CMK (cell line): ENCODE results near the gene IRAK2.

Source experiments
- DNase-seq: peaks from one replicate; pipeline ENCODE4 v3.0.0-alpha.2; 2010; ENCODE audit warnings: low read depth

IRAK2 gene

DNA sequence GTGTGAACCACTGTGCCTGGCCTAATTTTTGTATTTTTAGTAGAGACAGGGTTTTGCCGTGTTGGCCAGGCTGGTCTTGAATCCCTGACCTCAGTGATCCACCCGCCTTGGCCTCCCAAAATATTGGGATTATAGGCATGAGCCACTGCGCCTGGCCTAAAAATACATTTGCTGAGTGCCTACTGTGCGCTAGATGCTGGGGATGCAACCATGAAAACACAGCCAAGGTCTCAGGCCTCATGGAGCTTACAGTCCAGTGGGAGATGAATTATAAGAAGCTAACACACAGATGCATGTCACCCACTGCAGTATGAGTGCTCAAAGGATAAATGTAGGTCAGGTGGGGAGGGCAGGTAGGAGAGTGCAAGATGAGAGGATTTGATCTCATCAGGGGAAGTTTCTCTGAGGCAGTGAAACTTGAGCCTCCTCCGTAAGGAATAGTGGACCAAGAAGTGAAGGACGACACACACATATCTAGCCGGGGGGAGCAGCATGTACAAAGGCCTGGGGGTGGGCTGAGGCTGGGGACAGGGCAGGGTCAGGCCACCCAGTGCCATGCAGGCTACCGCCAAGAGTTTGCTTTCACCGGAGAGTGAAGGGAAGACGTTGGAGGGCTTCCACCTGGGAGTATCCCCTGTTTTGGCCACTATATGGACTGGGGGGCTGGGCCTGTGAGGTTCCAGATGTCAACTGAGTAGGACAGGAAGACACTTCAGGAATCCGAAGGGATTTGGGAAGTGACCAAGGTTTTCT is 24.3 kb downstream of the IRAK2 start:
- no peak for DNase-seq

DNA sequence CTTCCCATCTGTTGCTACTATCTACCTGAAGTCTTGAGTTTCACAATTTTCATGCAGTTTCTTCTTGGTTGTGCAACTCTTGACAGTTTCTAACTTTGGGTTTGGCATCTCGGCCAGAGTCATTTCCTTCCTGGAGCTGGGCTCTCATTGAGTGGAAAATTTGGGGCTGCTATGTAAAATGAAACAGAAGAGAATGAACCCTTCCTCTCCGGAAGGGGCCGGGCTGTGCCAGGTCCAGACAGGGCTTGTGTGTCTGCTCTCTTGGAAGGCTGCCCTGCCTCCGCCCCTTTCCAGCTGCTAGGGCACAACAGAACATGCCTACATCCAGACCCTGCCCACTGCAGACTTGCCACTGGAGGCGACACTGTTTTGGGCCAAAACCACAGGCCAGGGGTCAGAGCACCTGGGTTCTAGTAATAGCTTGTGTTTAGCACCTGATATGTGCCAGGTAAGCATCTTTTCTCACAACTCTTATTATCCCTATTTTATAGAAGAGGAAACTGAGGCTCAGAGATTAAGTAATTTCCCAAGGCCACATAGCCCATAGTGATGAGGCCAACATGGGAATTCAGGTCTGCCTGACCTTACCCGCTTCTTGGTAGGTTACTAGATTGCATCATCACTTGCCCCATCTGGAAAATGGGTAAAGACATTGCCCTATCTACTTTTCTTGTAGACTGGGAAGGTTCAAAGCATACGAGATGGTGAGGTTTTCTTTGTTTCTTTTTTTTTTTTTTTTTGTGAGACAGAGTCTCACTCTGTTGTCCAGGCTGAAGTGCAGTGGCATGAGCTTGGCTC is 25.0 kb downstream of the IRAK2 start:
- DNase-seq: no peak

DNA sequence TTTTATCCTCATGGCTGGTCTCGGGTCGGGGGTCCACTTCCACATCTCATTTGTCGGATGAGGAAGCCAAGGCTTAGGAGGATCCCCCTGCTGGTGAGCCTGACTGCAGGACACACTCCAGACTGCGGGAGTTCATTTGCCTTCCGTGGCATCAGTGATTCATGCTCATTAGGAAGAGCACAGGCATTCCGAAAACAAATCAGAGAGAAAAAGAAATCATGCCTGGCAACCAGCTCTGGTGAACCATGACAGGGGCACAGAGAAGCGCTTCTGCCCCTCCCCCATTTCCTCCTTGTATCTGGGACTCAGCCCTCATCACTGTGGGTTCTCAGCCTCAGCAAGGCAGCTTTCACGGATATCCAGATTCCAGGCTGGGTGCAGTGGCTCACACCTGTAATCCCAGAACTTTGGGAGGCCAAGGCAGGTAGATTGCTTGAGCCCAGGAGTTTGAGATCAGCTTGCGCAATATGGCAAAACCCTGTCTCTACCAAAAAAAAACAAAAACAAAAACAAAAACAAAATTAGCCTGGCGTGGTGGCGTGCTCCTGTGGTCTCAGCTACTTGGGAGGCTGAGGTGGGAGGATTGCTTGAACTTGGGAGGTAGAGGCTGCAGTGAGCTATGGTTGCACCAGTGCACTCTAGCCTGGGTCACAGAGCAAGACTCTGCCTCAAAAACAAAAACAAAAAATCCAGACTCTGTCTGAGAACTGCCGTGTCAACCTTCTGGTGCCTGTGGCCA is 28.4 kb downstream of the IRAK2 start:
- no peak for DNase-seq

DNA sequence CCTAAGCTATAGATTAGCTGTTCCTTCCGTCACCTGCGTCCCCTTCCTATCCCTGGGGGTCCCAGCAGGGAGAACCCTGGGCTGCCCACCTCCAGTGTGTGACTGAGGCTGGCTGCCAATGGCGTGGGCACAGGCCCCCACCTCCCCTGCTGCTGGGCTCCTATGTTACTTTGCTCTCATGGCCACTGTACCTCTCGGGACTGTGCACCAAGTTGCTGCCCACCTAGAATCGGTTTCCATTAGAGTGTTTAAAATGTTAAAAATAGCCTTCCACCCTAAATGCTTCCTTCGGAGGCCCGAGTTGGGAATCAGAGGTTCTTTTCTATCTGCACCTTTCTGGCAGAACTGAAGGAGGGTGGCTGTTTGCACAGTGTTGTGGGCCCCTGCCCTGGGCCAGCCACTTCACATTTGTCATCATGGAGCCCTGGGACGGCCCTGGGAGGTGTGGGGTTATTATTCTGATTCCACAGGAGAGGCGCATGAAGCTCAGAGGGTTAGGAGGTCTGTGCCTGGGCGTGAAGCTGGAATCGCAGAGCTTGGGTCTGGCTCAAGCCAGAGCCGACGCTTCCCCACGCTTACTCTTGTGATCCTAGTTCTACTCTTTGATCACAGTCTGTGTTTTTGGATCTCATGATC is 29.1 kb downstream of the IRAK2 start:
- DNase-seq: no peak

DNA sequence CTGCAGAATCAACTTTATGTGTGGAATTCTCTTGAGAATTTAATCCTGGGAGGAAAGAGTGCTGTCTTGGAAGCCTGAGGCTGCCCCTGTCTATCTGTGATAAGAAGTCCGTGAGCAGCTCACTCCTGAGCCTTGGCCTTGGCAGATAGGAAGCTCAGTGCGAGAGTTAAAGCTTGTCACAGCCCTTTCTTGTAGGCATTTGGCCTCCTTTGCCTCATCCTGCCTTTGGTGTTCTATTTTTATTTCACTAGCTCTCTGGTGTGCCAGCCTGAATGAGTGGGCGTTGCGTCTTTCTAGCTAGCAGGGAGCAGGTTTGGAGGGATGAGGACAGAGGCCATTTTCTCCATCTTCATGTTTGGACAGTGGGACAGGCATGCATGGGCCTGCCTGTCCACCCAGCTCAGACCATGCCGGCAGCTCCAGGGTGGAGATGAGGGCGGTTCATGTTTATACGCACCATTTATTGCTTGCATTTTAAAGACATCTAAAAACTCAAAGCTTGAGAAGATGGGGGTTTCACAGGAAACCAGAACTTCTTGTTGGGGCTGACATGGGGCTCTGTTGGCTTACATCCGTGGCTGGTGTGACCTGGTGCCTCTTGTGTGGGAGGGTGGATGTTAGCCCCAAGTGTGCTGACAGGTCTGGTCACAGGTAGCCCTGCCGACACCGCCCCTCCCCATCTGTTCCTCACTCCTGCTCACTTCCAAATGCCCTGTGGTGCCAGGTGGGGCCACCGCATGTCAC is 29.8 kb downstream of the IRAK2 start:
- DNase-seq: no peak

DNA sequence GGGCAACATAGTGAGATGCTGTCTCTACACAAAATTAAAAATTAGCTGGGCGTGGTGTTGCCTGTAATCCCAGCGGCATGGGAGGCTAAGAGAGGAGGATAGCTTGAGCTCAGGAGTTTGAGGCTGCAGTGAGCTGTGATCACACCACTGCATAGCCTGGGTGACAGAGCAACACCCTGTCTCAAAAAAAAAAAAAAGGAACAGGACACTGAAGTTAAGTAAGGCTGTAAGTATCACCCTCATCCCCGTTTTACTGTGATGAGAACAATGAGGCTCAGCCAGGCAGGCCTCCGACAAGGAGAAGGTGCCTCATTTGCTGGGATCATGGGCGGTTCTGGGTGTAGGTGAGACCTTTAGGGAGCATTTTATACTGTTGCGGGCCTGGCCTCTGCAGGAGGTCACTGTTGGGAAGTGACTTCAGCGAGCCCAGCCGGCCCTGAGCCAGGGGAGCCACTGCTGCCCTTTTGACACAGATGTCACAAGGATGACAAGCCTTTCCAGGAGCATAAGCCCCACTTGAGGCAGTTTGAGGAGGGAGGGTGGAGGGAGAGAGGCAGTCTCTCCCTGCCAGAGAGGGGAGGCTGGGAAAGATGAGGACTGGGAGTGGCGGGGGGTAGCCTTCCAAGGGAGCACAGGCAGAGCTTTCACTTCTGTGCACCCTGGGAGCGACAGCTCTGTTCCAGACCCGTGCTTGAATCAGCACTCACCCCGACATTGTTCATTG is 30.8 kb downstream of the IRAK2 start:
- no peak for DNase-seq

DNA sequence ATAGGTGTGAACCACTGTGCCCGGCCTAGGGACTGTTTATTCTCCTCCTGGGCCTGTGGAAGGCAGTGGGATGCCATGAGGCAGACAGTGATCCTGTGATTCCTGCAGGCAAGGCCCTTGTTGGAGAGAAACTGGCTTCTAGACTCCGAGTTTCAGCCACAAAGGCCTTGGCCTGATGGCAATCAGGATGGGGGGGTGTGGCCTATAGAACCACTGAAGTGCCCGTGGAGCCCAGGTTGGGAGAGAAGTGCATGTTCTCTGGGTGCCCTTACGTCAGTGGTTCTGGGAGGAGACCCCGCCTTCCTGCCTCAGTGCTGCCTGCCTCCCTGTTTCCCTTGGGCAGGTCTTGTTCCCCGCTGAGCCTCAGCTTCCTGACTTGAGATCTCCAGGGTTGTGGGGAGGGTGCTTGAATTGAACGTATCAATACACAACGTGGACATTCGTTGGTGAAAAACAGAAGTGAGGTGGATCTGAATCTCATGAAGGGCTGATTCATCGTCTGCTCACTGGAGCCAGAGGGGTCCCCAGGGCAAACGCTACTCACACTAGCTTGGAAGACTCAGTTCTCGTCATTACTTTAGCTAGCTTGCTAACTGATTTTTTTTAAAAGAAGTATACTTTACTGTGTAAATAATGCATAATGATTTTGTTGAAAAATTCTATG is 31.8 kb downstream of the IRAK2 start:
- DNase-seq: no peak

DNA sequence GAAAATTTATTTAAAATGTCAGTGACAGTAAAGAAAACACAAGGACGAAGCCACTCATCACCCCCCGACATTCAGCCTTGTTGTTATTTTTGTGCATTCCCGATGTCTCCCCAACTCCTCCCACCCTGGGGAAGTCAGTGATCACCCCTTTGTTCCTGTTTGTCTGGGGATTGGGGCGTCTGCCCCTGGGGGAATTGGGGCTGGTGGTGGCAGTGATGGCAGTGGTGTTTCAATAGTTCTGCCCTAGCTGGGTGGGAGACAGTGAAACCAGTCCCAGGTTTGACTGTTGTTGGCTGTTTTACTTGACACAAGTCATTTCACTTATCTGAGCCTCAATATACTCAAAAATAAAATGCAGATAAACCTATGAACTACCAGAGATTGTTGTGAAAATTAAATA is 33.5 kb downstream of the IRAK2 start:
- no peak for DNase-seq

DNA sequence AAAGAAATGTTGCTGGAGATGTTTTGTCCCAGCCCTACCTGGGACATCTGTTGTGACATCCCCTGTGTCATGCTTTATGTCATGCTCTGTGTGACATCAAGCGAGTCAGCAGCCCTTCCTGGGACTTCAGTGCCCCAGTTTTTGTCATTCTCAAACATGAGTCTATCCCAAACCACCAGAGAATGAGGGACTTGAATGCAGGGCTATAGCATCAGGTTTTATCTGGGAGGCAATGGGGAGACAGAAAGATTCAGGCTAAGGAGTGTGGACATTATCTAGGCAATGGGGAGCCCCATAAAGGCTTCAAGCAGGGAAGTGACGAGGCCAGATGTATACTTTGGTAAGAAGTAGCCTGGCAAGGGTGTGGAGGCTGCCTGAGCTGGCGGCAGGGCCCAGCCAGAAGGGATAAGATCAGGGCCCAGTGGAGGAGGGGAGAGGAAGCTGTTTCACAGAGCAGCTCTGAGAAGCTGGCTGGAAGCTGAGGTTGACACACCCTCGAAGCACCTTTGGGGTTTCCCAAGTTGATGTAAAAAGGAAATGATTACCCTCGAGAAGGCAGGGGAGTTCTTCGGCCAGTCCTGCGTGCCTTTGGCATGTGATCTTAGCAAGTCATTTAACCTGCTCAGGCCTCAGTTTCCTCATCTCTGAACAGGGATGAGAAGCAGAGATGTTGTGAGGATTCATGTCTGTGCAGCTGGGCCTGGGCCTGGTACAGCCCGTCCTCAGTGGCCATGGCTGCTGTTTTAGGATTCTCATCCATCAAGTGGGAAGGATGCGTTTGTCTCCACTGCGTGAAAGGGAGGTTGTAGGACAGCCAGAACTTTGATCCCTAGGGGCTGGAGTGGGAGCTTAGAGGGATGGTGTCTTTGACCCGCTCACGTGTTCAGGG is 34.3 kb downstream of the IRAK2 start:
- no peak for DNase-seq

DNA sequence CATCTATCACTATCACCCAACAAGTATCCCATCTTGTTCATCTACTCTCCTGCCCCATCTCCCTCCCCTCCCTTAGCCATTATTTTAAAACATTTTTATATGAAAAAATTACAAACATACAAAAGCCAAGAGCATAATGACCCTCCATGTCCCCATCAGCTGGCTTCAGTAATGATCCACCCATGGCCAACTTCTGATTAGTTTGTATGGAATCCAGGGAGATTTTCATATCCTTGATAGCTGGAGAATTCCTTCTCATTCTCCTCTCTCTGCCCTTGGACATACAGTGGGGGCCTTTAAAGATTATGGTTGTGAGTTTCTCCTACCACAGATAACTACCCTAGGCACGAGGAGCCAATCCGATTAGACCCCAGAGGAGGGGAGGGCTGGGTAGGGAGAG is 40.2 kb downstream of the IRAK2 start:
- DNase-seq: no peak

DNA sequence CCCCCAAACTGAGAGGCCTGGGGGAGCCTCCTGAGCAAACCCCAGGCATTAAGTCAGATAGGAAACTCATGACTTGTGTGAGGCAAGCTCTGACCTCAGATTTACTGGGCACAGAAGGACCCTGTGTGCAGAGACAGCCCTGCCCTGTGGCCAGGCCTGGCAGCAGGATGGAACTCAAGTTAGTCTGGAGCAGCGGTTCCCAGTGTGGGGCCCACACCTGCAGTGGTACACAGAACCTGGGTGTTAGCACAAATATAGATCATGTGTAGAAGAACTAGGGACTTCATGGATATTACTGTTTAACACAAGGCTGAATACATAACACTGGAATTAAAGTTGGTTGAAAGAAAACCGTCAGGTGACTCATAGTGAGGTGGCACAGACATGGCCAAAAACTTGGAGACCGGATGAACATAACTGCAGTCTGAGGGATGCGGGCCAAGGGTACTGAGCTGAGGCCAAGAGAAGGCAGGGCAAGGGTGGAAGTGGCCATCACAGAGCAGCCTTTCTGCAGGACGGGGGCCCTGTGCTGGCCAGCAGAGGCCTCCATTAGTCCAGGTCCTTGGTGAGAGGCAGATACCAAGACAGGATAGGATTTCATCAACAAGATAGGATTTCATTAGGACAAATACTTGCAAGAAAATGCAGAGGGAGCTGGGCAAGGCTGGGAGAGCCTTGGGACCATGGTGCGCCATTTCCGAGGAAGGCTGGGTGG is 40.9 kb downstream of the IRAK2 start:
- no peak for DNase-seq

DNA sequence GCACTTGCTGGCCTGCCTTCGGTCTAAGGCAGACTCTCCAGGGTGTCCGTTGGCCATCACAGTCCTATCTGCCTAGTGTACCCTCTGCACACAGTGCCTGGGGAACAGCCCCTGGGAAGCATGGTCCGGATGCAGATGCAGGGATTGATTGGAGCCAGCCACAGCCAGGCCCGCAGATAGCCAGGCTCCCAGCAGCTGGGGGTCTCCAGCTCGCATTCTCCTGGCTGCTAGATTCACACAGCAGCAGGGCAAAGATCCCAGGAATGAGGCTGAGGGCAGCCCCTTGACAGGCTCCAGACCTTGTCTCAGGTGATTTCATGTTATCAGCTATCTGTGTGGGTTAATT is 41.4 kb downstream of the IRAK2 start:
- no peak for DNase-seq

DNA sequence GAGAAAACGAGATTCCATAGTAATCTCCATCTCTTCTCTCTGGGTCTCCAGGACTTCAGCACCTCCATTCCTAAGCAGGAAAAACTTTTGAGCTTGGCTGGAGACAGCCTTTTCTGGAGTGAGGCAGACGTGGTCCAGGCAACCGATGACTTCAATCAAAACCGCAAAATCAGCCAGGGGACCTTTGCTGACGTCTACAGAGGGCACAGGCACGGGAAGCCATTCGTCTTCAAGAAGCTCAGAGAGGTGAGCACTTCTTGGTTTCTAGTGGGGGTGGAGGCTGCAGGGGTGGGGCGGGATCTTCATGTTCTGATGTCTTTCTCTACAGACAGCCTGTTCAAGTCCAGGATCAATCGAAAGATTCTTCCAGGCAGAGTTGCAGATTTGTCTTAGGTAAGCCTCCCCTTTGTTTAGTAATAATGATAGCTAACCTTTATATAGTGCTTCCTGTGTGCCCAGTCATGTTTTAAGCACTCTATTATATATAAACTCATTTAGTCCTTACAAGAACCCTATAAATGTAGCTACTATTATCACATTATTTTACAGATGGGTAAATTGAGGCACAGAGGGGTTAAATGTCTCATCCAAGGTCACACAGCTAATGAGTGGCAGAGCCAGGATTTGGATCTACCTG is 48.6 kb downstream of the IRAK2 start:
- no peak for DNase-seq

DNA sequence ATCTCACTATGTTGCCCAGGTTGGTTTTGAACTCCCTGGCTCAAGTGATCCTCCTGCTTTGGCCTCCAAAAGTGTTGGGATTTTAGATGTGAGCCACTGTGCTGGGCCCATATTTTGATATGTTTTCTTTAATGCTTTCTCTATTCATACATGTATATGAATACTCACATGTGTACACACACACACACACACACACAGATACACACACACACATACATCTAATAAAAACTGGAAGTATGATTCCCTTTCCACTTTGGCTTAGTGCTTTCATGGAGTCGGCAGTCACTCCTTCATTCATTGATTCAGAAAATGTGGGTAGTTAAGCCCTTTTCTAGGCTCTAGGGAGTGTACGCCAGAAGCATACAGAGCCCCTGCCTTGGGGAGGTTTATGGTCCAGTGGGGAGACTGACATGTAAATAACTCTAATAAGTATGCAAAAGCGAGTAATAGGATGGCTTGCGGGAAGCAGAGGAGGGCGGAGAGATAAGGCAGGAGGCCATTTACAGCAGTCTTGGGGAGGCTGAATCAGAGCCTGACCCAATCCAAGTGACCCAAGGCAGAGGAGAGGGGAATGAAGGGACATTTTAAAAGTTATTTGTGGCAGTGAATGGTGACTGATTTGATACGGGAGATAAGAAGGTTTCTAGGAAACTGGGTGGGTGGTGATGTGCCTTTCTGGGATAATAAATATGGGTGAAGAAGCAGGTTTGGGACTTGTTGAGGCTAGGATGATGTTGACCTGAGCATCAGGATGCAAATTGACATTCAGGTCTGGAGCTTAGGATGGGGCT is 51.1 kb downstream of the IRAK2 start:
- no peak for DNase-seq

DNA sequence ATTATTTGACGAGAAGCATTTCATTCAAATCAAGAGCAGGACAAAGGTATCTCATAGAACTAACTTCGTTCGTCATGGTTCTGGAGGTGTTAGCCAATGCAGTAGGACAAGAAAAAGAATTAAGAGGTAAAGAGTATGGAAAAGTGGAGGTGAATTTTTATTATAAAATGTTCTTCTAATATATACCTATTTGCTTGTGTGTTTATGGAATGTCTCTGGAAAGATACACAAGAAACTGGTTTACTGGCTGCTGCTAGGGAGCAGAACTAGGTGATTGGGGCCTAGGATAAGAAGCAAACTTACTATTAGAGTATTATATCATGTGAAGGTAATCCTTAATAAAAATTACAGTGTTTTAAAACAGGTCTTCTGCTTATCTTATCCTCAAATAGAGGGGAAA is 52.6 kb downstream of the IRAK2 start:
- DNase-seq: no peak

DNA sequence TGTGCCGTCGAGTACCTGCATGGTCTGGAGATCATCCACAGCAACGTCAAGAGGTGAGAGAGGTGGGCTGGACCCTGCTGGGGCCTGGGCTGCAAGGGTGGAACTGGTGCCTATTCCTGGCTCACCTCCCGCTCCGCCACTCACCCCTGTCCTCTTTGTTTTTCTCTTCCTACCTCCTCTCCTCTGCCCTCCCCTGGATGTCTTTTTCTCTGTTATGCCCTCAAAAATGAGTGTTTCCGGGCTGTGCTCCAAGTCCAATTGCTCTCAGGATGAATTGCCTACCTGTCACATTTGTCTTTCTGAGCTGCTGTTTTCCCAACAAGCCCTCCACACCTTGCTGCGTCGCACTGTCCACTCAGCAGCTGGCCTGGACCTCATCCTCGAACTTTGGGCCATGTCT is 55.0 kb downstream of the IRAK2 start:
- DNase-seq: no peak
